ENCODE data around the gene SLC33A1. TPM values are rescaled to one million over a fixed set of nuclear protein-coding genes. Genes with fewer than 3 reads are reported as not detected.
"Not testable (repeated sequence)": the region's sequence is repeated elsewhere in the genome, so short reads cannot be mapped to it uniquely, and the experiment has no call there.

SLC33A1 gene
- total and polyA plus RNA-seq, 9 donors, result 12.1 to 19.3 (median 14.5) TPM

DNA sequence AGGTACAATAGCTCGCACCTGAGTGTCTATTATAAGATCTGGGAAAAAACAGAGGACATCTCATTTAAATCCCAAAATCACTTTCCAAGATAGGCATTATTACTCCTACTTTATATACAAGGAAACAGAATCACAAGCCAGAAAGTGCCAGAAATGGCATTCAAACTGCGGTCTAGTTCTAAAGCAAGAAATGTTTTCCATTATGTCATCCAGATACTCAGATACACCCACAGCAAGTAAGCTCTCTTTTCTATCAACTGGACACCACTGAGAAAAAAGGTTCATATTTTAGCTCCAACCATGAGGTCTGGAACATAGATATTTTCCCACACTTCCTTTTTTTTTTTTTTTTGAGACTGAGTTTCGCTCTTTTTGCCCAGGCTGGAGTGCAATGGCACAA is 8.1 kb downstream of the SLC33A1 start:
- no peak overlapping the region for H3K27ac ChIP-seq (ENCODE audit: low read length)
- H3K27me3 ChIP-seq (ENCODE audit: control insufficient read depth, insufficient read depth, low read length), result no peaks in the 10 kb centered on the region
- no peak overlapping the region for H3K4me3 ChIP-seq (ENCODE audit: low read length)
- no peaks in the 10 kb centered on the region for H3K9me3 ChIP-seq (replicated peaks; ENCODE audit: control insufficient read depth, low read depth, low read length)
- no peak for DNase-seq
- peaks cover under 1% of the 10 kb centered on the region for H3K36me3 ChIP-seq (ENCODE audit: control insufficient read depth, insufficient read depth, low read length)
- peaks cover 2% of the 10 kb centered on the region for H3K4me1 ChIP-seq (ENCODE audit: control insufficient read depth, insufficient read depth, low read length)
- WGBS (ENCODE audit: insufficient coverage), result no CpG with 5 or more reads among the region's 3 CpGs

DNA sequence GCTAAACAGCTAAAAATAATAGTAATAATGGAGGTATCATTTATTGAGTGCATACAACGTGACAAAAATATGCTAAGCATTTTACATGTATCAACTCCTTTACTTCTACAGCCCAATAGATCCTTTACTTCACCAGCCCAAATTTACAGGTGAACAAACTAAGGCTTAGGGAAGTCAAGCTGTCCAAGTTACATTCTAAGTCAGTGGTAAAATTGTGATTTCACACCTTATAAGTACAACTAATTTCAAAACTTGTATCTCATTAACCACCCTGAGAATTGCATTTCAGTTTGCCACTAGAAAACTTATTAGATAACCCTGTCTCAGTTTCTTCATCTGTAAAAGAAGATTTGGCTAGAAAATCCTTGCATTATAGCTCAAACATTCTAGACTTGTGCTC is 10.7 kb downstream of the SLC33A1 start:
- no peak for DNase-seq
- Histone ChIP-seq H3K36me3 (ENCODE audit: control insufficient read depth, insufficient read depth, low read length) (peaks cover 2% of the 10 kb centered on the region), H3K4me1 (ENCODE audit: control insufficient read depth, insufficient read depth, low read length) (no peaks in the 10 kb centered on the region), H3K9me3 (replicated peaks; ENCODE audit: control insufficient read depth, low read depth, low read length) (no peaks in the 10 kb centered on the region), H3K4me3 (ENCODE audit: low read length) (no peak overlapping the region), H3K27me3 (ENCODE audit: control insufficient read depth, insufficient read depth, low read length) (no peaks in the 10 kb centered on the region), H3K27ac (ENCODE audit: low read length) (no peak overlapping the region)
- WGBS (ENCODE audit: insufficient coverage), result no CpG with 5 or more reads among the region's 1 CpG

DNA sequence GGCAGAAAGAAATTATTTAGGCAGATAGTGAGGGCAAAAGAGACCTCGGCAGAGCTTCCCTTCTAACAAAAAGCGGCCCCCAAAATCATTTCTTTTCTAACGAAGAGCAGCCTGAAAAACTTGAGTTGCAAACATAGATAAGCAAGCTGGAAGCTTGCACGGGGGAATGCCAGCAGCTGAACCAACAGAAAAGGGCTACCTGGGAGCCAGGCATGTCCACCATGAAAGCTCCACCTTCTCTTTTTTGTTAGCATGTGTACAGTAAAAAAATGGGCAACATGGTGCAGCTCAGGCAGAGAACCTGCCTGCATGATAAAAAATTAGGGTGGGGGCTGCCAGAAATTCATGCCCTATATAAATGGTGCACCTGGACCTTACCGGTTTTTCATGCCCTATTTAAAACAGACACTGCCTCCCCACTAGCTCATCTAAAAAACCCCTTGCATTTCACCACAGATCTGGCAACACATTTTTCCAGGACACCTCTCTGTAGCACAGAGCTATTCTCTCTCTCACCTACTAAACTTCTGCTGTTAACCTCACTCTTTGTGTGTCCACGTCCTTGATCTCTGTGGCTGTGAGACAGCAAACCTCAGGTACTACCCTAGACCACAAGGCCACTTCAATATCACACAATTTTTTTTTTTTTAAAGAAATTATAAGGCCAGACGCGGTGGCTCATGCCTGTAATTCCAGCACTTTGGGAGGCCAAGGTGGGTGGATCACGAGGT is 18.7 kb downstream of the SLC33A1 start:
- no peak for DNase-seq

GRCh38 chr3:155828490-155829098 is 25.6 kb downstream of the SLC33A1 start:
- H3K27ac ChIP-seq (ENCODE audit: low read length); H3K4me3 ChIP-seq (ENCODE audit: low read length); H3K4me1 ChIP-seq (ENCODE audit: control insufficient read depth, insufficient read depth, low read length); H3K36me3 ChIP-seq (ENCODE audit: control insufficient read depth, insufficient read depth, low read length); H3K9me3 ChIP-seq (replicated peaks; ENCODE audit: control insufficient read depth, low read depth, low read length); H3K27me3 ChIP-seq (ENCODE audit: control insufficient read depth, insufficient read depth, low read length); DNase-seq: not testable (repeated sequence)
- WGBS (ENCODE audit: insufficient coverage), result 90% methylated on average over 2 of the region's 13 CpGs

More for the DNA sequence above, 18.7 kb downstream of the SLC33A1 start:
- Histone ChIP-seq H3K27me3 (ENCODE audit: control insufficient read depth, insufficient read depth, low read length) (no peaks in the 10 kb centered on the region), H3K9me3 (replicated peaks; ENCODE audit: control insufficient read depth, low read depth, low read length) (no peaks in the 10 kb centered on the region), H3K4me1 (ENCODE audit: control insufficient read depth, insufficient read depth, low read length) (no peaks in the 10 kb centered on the region), H3K36me3 (ENCODE audit: control insufficient read depth, insufficient read depth, low read length) (peaks cover 2% of the 10 kb centered on the region), H3K27ac (ENCODE audit: low read length) (no peak overlapping the region), H3K4me3 (ENCODE audit: low read length) (no peak overlapping the region)
- WGBS (ENCODE audit: insufficient coverage), result 85% methylated on average over 4 of the region's 9 CpGs

- Histone ChIP-seq H3K27me3 (ENCODE audit: control insufficient read depth, insufficient read depth, low read length) (no peaks in the 10 kb centered on the region), H3K36me3 (ENCODE audit: control insufficient read depth, insufficient read depth, low read length) (no peaks in the 10 kb centered on the region), H3K9me3 (replicated peaks; ENCODE audit: control insufficient read depth, low read depth, low read length) (no peaks in the 10 kb centered on the region), H3K4me1 (ENCODE audit: control insufficient read depth, insufficient read depth, low read length) (no peaks in the 10 kb centered on the region), H3K4me3 (ENCODE audit: low read length) (no peak overlapping the region), H3K27ac (ENCODE audit: low read length) (no peak overlapping the region)
- DNase-seq, result no peak
These were observed 39.1 kb downstream of the SLC33A1 start for GRCh38 chr3:155815030-155815545.

DNA sequence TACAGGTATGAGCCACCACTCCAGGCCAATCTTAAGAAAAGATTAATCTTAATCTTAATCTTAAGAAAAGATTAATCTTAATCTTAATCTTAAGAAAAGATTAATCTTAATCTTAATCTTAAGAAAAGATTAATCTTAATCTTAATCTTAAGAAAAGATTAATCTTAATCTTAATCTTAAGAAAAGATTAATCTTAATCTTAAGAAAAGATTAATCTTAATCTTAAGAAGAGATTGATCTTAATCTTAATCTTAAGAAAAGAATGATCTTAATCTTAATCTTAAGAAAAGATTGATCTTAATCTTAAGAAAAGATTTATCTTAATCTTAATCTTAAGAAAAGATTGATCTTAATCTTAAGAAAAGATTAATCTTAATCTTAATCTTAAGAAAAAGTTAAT is 41.0 kb downstream of the SLC33A1 start:
- not testable (repeated sequence) for H3K9me3 ChIP-seq (replicated peaks; ENCODE audit: control insufficient read depth, low read depth, low read length); H3K4me3 ChIP-seq (ENCODE audit: low read length); H3K27me3 ChIP-seq (ENCODE audit: control insufficient read depth, insufficient read depth, low read length); H3K4me1 ChIP-seq (ENCODE audit: control insufficient read depth, insufficient read depth, low read length); H3K27ac ChIP-seq (ENCODE audit: low read length); DNase-seq; H3K36me3 ChIP-seq (ENCODE audit: control insufficient read depth, insufficient read depth, low read length)

DNA sequence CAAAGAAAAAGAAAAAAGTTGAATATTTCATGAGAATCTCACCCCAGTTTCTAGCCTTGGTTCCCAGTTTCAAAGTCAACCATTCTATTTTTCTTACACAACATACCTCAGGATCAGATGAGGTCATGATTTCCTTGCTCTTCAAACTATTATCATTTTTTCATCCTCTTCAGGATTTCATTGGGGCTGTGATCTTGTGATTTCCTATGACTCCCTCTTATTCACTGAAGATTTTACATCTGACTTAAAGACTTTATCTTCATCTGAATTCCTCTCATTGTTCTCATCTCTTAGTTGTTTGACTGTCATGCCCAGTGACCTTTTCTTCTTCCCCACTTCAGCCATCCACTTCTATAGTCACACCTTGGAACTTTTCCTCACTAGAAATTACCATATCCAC is 45.0 kb downstream of the SLC33A1 start:
- Histone ChIP-seq H3K4me3 (ENCODE audit: low read length) (no peak overlapping the region), H3K27ac (ENCODE audit: low read length) (no peak overlapping the region), H3K36me3 (ENCODE audit: control insufficient read depth, insufficient read depth, low read length) (no peaks in the 10 kb centered on the region), H3K4me1 (ENCODE audit: control insufficient read depth, insufficient read depth, low read length) (peaks cover 3% of the 10 kb centered on the region), H3K27me3 (ENCODE audit: control insufficient read depth, insufficient read depth, low read length) (no peaks in the 10 kb centered on the region), H3K9me3 (replicated peaks; ENCODE audit: control insufficient read depth, low read depth, low read length) (no peaks in the 10 kb centered on the region)
- no peak for DNase-seq

GRCh38 chr3:155807823-155808222 is 46.4 kb downstream of the SLC33A1 start:
- Histone ChIP-seq H3K4me3 (ENCODE audit: low read length) (no peak overlapping the region), H3K27ac (ENCODE audit: low read length) (no peak overlapping the region), H3K27me3 (ENCODE audit: control insufficient read depth, insufficient read depth, low read length) (no peaks in the 10 kb centered on the region), H3K4me1 (ENCODE audit: control insufficient read depth, insufficient read depth, low read length) (peaks cover 3% of the 10 kb centered on the region), H3K36me3 (ENCODE audit: control insufficient read depth, insufficient read depth, low read length) (no peaks in the 10 kb centered on the region), H3K9me3 (replicated peaks; ENCODE audit: control insufficient read depth, low read depth, low read length) (no peaks in the 10 kb centered on the region)
- WGBS (ENCODE audit: insufficient coverage), result no CpG with 5 or more reads among the region's 2 CpGs
- DNase-seq, result no peak

GRCh38 chr3:155805802-155806618 is 48.2 kb downstream of the SLC33A1 start, which contains the start of gene C3orf33:
Gene C3orf33, minus strand, starts transcription at chr3:155806278. Its CDS starts 26 bp downstream, at chr3:155806252.
- H3K9me3 ChIP-seq (replicated peaks; ENCODE audit: control insufficient read depth, low read depth, low read length), result no peaks in the 10 kb centered on the region
- peak within 1 kb of the TSS; percentile 75 for H3K4me3 ChIP-seq (ENCODE audit: low read length)
- H3K36me3 ChIP-seq (ENCODE audit: control insufficient read depth, insufficient read depth, low read length), result no peaks in the 10 kb centered on the region
- peak; percentile 75 for DNase-seq
- H3K4me1 ChIP-seq (ENCODE audit: control insufficient read depth, insufficient read depth, low read length), result peaks cover 3% of the 10 kb centered on the region
- H3K27ac ChIP-seq (ENCODE audit: low read length), result peak within 1 kb of the TSS; percentile 16
- 0% methylated on average over 48 of the region's 61 CpGs for WGBS (ENCODE audit: insufficient coverage)
- no peaks in the 10 kb centered on the region for H3K27me3 ChIP-seq (ENCODE audit: control insufficient read depth, insufficient read depth, low read length)

DNA sequence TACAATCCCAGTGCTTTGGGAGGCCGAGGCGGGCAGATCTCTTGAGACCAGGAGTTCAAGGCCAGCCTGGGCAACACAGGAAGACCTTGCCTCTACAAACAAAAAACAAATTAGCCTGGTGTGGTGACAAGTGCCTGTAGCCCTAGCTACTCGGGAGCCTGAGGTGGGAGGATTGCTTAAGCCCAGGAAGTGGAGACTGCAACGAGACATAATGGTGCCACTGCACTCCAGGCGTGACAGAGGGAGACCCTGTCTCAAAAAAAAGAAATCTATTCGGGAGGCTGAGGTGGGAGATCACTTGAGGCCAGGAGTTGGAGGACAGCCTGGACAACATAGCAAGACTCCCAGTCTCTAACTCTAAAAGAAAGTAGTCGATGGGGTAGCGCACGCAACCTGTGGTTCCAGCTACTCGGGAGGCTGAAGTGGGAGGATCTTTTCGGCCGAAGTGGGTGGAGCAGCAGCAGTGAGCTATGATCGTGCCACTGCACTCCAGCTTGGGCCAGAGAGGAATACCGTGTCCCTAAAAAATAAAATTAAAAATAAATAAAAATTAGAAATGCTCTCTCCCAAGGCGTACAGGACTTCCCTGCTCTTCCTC is 48.9 kb downstream of the SLC33A1 start:
- H3K4me3 ChIP-seq (ENCODE audit: low read length), result peak overlapping the region; percentile 75
- H3K36me3 ChIP-seq (ENCODE audit: control insufficient read depth, insufficient read depth, low read length), result peaks cover 2% of the 10 kb centered on the region
- DNase-seq, result peak; percentile 37
- H3K27me3 ChIP-seq (ENCODE audit: control insufficient read depth, insufficient read depth, low read length), result no peaks in the 10 kb centered on the region
- WGBS (ENCODE audit: insufficient coverage), result 50% methylated on average over 4 of the region's 15 CpGs
- peaks cover 3% of the 10 kb centered on the region for H3K4me1 ChIP-seq (ENCODE audit: control insufficient read depth, insufficient read depth, low read length)
- H3K9me3 ChIP-seq (replicated peaks; ENCODE audit: control insufficient read depth, low read depth, low read length), result no peaks in the 10 kb centered on the region
- H3K27ac ChIP-seq (ENCODE audit: low read length), result no peak overlapping the region

Data from muscle of leg (tissue), 11 donors.